Peyer's patch (tissue), 4 donors: ENCODE data around the gene RESP18. TPM values are rescaled to one million over a fixed set of nuclear protein-coding genes. Genes with fewer than 3 reads are reported as not detected.
A peak's percentile ranks its signal among the peaks of the same experiment; 100 is the strongest.

ENCODE experiments used
- DNase-seq, 3 donors: peaks; one replicate each; pipeline ENCODE4 v3.0.0-alpha.2; 2017 to 2019
- H3K27ac ChIP-seq, 4 donors: fragments of 200-600 bp; sonication (generic); one replicate each; pipeline ENCODE4 v1.5.1; 2016 to 2019
- H3K27me3 ChIP-seq, 2 donors: fragments of 200-600 bp; sonication (generic); one replicate each; pipeline ENCODE4 v1.5.1; 2019
- H3K36me3 ChIP-seq, 3 donors: fragments of 200-600 bp; sonication (generic); one replicate each; pipeline ENCODE4 v1.5.1; 2016 to 2019
- H3K4me1 ChIP-seq, 4 donors: fragments of 200-600 bp; sonication (generic); one replicate each; pipeline ENCODE4 v1.5.1; 2016 to 2019
- H3K4me3 ChIP-seq, 4 donors: fragments of 200-600 bp; sonication (generic); 1 replicate in 3 of 4; 2 replicates in 1 of 4; pipeline ENCODE4 v1.5.1; 2016 to 2019; ENCODE audit warnings: mild to moderate bottlenecking in 1 of 4
- H3K9me3 ChIP-seq, 4 donors: fragments of 200-600 bp; sonication (generic); one replicate each; pipeline ENCODE4 v1.5.1; 2016 to 2019; ENCODE audit warnings: mild to moderate bottlenecking in 1 of 4
- CTCF ChIP-seq, 6 experiments: fragments of 450-650 bp in 4 of 6; fragments of 200-600 bp in 2 of 6; sonication (generic) in 1 of 6; IDR thresholded peaks; one replicate each; pipeline ENCODE4 v1.5.1; 2017 to 2019; ENCODE audit warnings: antibody characterized with exemption in 6 of 6, mild to moderate bottlenecking in 3 of 6, moderate library complexity in 1 of 6
- POLR2A ChIP-seq, 2 donors: fragments of 450-650 bp; IDR thresholded peaks; one replicate each; pipeline ENCODE4 v1.5.1; 2017; ENCODE audit warnings: antibody characterized with exemption in 2 of 2, mild to moderate bottlenecking in 2 of 2, moderate library complexity in 2 of 2
- total RNA-seq, 4 donors: library from RNA; depleted of rRNA; stranded (reverse); fragments of >200 nt; gene quantifications; one replicate each; pipeline ENCODE4 v1.1.0, GENCODE V29; 2016

The RESP18 gene
- total RNA-seq, 4 donors from 2014 or later = not detected

GRCh38 chr2:219308142-219309101 lies 24.1 kb downstream of the RESP18 start:
- peak in 1 of 3 donors; percentile 64 for DNase-seq
- Histone ChIP-seq H3K4me1 (no peaks in the 10 kb centered on the region), H3K27me3 (peaks cover 0 to 15% of the 10 kb centered on the region in 2 donors), H3K4me3 (no peak overlapping the region), H3K9me3 (no peaks in the 10 kb centered on the region), H3K27ac (no peak overlapping the region), H3K36me3 (no peaks in the 10 kb centered on the region)
- TF ChIP-seq POLR2A (IDR thresholded peaks at IDR 0.05) (no peak), CTCF (IDR thresholded peaks at IDR 0.05) (no peak)

GRCh38 chr2:219306047-219306446 lies 26.5 kb downstream of the RESP18 start:
- peaks cover 0 to 15% of the 10 kb centered on the region in 2 donors for H3K27me3 ChIP-seq
- TF ChIP-seq CTCF (IDR thresholded peaks at IDR 0.05) (no peak), POLR2A (IDR thresholded peaks at IDR 0.05) (no peak)

GRCh38 chr2:219304223-219304622 lies 28.3 kb downstream of the RESP18 start:
- H3K4me3 ChIP-seq = no peak overlapping the region
- H3K36me3 ChIP-seq = no peaks in the 10 kb centered on the region
- peaks cover 0 to 10% of the 10 kb centered on the region in 2 donors for H3K27me3 ChIP-seq
- DNase-seq = no peak
- no peaks in the 10 kb centered on the region for H3K4me1 ChIP-seq
- no peak overlapping the region for H3K27ac ChIP-seq
- no peak for TF ChIP-seq POLR2A (IDR thresholded peaks at IDR 0.05)
- no peak for TF ChIP-seq CTCF (IDR thresholded peaks at IDR 0.05)
- H3K9me3 ChIP-seq = no peaks in the 10 kb centered on the region

More at GRCh38 chr2:219306047-219306446, 26.5 kb downstream of the RESP18 start:
- Histone ChIP-seq H3K4me3 (no peak overlapping the region), H3K4me1 (no peaks in the 10 kb centered on the region), H3K27ac (no peak overlapping the region), H3K36me3 (no peaks in the 10 kb centered on the region), H3K9me3 (no peaks in the 10 kb centered on the region)
- DNase-seq = no peak

GRCh38 chr2:219302412-219302968 lies 30.1 kb downstream of the RESP18 start:
- no peaks in the 10 kb centered on the region for H3K36me3 ChIP-seq
- TF ChIP-seq CTCF (IDR thresholded peaks at IDR 0.05) = no peak
- TF ChIP-seq POLR2A (IDR thresholded peaks at IDR 0.05) = no peak
- no peak overlapping the region for H3K27ac ChIP-seq
- H3K27me3 ChIP-seq = no peaks in the 10 kb centered on the region
- no peaks in the 10 kb centered on the region for H3K9me3 ChIP-seq
- DNase-seq = no peak
- H3K4me1 ChIP-seq = no peaks in the 10 kb centered on the region
- H3K4me3 ChIP-seq = no peak overlapping the region

GRCh38 chr2:219300022-219300421 lies 32.5 kb downstream of the RESP18 start:
- H3K4me1 ChIP-seq = peaks cover 0 to 2% (median 0%) of the 10 kb centered on the region in 4 donors
- H3K9me3 ChIP-seq = no peaks in the 10 kb centered on the region
- no peaks in the 10 kb centered on the region for H3K27me3 ChIP-seq
- no peak overlapping the region for H3K4me3 ChIP-seq
- H3K36me3 ChIP-seq = no peaks in the 10 kb centered on the region
- no peak overlapping the region for H3K27ac ChIP-seq
- no peak for TF ChIP-seq CTCF (IDR thresholded peaks at IDR 0.05)
- no peak for TF ChIP-seq POLR2A (IDR thresholded peaks at IDR 0.05)
- no peak for DNase-seq
